GM19452 (cell line): ENCODE measurements around the gene MOSPD2.

Experiments used
- ATAC-seq: cut with Tn5 transposase; IDR thresholded peaks from one replicate; pipeline ENCODE4 v1.9.1; 2021; ENCODE audit not compliant: unreplicated experiment

The MOSPD2 gene

GRCh38 chrX:14913241-14913640 lies 40.0 kb downstream of the MOSPD2 start:
- no peak for ATAC-seq

DNA sequence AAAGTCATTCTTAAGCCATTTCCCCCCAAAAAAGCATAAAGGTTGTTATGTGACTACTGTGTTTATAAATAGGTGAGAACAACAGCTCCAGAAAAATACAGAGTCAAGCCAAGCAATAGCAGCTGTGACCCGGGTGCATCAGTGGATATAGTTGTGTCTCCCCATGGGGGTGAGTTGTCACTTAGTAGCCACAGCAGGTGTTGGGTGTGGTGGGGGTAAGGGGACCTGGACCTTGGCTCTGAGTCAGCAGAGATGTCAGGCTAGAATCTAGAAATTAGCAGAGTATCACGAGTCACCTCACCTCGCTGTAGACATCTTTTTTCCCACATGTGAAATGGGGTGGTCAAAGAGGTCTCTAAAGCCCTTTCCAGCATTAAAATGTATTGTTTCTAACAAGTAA lies 42.4 kb downstream of the MOSPD2 start:
- no peak for ATAC-seq

GRCh38 chrX:14916017-14916674 lies 42.9 kb downstream of the MOSPD2 start:
- ATAC-seq: no peak

GRCh38 chrX:14919407-14919806 lies 46.2 kb downstream of the MOSPD2 start:
- ATAC-seq: no peak

GRCh38 chrX:14920196-14920595 lies 47.0 kb downstream of the MOSPD2 start:
- ATAC-seq: no peak

DNA sequence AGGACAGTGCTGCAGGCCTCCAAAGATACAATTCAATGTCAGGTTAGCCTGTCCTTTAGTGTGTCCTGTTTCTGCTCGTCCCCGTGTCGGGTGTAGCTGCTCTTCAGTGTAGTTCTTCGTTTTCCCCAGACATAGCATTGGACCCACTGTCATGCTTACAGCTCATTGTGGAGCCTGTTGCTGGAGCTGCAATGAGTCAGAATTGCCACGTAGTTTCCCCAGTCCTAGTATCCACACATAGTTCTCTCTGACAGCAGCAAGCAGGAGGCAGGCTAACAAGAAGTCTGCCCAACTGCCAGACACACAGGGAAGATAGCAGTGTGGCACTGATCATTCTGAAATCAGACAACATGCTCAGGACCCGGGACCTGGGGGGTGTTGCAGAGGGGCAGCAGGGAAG lies 49.2 kb downstream of the MOSPD2 start:
- no peak for ATAC-seq

DNA sequence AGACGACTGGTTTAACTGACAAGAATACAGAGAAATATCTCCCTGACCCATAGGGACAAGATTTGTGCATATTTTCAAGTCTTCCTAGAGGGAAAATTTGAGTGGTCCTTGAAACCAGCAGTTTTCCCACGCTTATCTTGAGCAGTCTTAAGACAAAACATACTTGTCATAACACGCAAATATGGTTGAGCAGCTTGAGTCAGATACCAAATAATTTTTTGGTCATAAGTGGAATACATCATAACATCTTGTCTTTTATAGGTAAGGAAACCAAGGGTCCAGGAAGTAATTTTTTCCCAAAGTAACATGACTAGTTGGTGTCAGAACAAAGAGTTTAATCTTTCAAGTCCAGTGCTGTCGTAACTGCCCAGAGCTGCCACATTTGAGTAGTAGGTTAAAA lies 50.5 kb downstream of the MOSPD2 start:
- ATAC-seq: no peak

GRCh38 chrX:14926471-14926870 lies 53.2 kb downstream of the MOSPD2 start:
- ATAC-seq: no peak

- no peak for ATAC-seq
Measured at GRCh38 chrX:14927401-14927800, 54.2 kb downstream of the MOSPD2 start.

- ATAC-seq: no peak
Measured at GRCh38 chrX:14930663-14931062, 57.4 kb downstream of the MOSPD2 start.

DNA sequence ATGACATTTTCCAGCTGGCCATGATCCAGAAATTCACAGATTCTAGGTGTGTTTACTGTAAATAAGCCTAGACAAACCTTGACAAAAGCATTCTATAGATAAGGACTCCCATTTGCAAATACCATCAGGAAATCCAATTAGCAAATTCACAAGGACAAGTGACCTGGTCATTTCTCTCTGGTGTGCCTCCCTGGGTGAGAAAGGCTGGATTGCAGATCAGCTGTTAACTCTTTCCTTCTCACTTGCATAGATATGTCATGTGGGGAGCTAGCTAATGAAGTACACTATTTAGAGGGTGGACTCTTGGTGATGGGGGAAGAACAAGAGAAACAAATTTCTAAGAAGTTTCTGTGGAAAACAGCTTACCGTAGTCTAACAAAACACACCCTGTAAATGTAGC lies 58.9 kb downstream of the MOSPD2 start:
- ATAC-seq: no peak

GRCh38 chrX:14934423-14934822 lies 61.2 kb downstream of the MOSPD2 start:
- ATAC-seq: no peak

DNA sequence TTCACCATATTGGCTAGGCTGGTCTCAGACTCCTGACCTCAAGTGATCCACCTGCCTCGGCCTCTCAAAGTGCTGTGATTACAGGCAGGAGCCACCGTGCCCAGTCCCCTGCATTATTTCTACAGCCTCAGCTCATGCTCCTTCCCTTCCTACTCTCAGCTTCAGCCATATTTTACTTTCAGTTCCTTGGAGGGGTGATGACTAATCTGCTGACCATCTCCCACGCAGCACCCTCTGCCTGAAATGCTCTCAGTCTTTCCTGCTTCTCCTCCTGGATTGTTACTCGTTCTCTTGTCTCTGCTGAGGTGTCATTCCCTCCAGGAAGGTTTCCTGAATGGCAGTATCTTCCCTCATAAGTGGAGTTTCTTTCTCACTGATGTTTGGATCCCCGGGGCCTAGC lies 63.3 kb downstream of the MOSPD2 start:
- no peak for ATAC-seq

- no peak for ATAC-seq
Measured at GRCh38 chrX:14939644-14940043, 66.4 kb downstream of the MOSPD2 start.

- ATAC-seq: no peak
Measured at GRCh38 chrX:14941301-14941700, 68.1 kb downstream of the MOSPD2 start.

GRCh38 chrX:14942341-14942740 lies 69.1 kb downstream of the MOSPD2 start:
- ATAC-seq: no peak

- no peak for ATAC-seq
Measured at GRCh38 chrX:14943962-14944361, 70.7 kb downstream of the MOSPD2 start.

DNA sequence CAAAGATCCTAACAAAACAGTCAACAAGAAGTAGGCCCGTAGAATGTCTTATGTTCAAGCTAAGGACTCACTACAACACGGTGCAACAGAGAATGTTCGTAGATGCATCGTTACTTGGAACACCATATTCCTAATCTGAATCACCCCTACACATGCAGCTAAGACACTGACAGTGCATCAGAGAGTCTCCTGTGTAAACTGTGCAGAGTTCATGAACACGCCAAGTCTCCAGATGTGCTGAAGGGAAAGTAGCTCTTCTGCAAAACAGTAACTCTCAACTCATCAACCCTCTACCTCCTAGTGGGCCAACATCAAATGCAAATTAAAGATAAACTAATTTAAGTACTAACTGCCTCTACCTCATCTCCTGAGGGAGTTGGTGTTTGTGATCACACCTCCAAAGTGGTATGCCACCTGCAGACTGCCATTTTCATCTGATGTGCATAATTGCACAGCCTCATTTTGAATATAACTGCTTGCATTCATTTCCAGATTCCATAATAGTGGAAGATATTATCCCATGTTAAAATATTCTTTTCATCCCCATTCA lies 73.5 kb downstream of the MOSPD2 start:
- ATAC-seq: no peak

- no peak for ATAC-seq
Measured at GRCh38 chrX:14948691-14949090, 75.5 kb downstream of the MOSPD2 start.

DNA sequence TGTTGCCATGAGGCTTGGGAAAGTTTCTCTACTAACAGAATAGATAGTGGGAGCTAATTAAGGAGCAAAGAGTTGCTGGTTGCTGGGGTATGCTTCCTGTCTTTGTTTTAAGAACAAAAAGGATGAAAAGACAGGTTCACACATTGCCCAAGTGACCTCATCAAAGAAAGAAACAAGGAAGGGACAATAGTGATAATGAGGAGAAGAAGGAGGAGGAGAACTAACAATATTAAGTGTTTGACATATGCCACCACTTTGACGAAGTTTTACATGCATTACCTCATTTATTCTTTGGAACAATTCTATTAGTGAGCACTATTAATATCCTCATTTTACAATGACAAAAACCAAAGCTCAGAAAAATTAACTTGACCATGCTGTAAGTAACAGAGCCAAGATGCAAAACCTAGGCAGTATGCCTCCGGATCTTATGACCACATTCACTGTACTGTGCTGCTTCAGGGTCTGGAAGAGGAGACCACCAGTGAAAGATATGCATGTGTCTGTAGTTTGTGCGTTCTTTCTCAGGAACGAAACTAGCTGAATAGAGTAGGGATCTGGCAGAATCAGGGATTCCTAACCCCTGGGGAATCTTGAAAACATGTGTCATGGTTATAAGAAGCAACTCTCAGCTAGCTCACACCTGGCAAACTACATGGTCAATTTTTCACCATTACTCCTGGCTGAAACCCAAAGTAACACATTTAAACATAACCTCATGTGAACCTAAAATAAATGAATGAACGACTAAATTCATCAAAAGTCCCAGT lies 83.8 kb downstream of the MOSPD2 start:
- no peak for ATAC-seq

DNA sequence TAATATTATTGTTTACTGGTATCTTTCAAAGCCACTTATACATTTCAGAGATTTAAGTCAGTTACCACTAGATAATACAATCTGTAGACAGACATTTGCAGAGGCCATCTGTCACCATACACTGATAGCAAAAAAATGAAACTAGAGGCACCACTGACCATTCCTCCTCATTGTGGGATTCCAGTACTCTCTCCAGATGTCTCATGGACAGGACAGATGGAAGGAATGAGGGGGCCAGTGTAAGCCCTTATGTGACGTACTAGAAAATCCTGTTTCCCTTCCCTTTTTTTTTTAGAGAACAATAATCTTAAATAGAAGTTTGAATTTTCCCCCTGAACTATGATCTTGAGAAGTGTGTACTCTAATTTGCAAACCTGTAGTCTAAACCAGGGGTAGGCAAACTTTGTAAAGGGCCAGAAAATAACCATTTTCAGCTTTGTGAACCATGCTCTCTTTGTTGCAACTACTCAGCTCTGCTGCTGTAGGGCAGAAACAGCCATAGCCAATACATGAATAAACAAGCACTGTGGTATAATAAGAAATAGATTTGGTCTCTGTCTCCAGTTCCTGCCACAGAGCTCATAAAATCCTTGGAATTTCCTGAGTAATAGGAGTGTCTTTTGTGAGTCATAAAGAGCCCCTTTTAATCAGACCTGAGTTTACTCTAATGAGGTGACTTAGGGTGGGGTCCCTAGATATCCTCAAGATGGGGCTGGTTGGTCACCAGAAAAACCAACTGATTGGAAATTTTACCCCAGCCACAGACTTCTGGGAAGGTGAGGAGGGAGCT lies 90.4 kb downstream of the MOSPD2 start:
- no peak for ATAC-seq

- no peak for ATAC-seq
Measured at GRCh38 chrX:14964500-14964899, 91.3 kb downstream of the MOSPD2 start.
